ENCODE results near the gene ZNF217. TPM values are rescaled to one million over a fixed set of nuclear protein-coding genes. Genes with fewer than 3 reads are reported as not detected.
A peak's percentile ranks its signal among the peaks of the same experiment; 100 is the strongest.
"Not testable (repeated sequence)": the region's sequence is repeated elsewhere in the genome, so short reads cannot be mapped to it uniquely, and the experiment has no call there.

Gene ZNF217
- total RNA-seq, 1 donor from 2014 or later: 64.7 TPM

- no peaks in the 10 kb centered on the region for H3K36me3 Mint-ChIP-seq (ENCODE audit: unreplicated experiment)
- DNase-seq: no peak
- H3K4me3 Mint-ChIP-seq (ENCODE audit: unreplicated experiment): no peak overlapping the region
- no peak overlapping the region for H3K27ac Mint-ChIP-seq (ENCODE audit: unreplicated experiment)
- H3K4me1 Mint-ChIP-seq (ENCODE audit: low read depth, unreplicated experiment): peaks cover 3% of the 10 kb centered on the region
- peaks cover 1% of the 10 kb centered on the region for H3K27me3 Mint-ChIP-seq (ENCODE audit: unreplicated experiment)
- H3K9me3 Mint-ChIP-seq (ENCODE audit: unreplicated experiment): no peaks in the 10 kb centered on the region
- TF ChIP-seq CTCF (IDR thresholded peaks at IDR 0.05; ENCODE audit: partially characterized antibody, unreplicated experiment): no peak
Measured at GRCh38 chr20:53550280-53551187, 43.1 kb downstream of the ZNF217 start.

- peak; percentile 68 for TF ChIP-seq CTCF (IDR thresholded peaks at IDR 0.05; ENCODE audit: partially characterized antibody, unreplicated experiment)
- no peaks in the 10 kb centered on the region for H3K9me3 Mint-ChIP-seq (ENCODE audit: unreplicated experiment)
- H3K27me3 Mint-ChIP-seq (ENCODE audit: unreplicated experiment): peaks cover 1% of the 10 kb centered on the region
- no peak overlapping the region for H3K4me3 Mint-ChIP-seq (ENCODE audit: unreplicated experiment)
- H3K27ac Mint-ChIP-seq (ENCODE audit: unreplicated experiment): no peak overlapping the region
- peak; percentile 30 for DNase-seq
- peaks cover 3% of the 10 kb centered on the region for H3K4me1 Mint-ChIP-seq (ENCODE audit: low read depth, unreplicated experiment)
- H3K36me3 Mint-ChIP-seq (ENCODE audit: unreplicated experiment): no peaks in the 10 kb centered on the region
Measured at GRCh38 chr20:53547664-53548239, 45.9 kb downstream of the ZNF217 start.

- no peak overlapping the region for H3K27ac Mint-ChIP-seq (ENCODE audit: unreplicated experiment)
- no peaks in the 10 kb centered on the region for H3K4me1 Mint-ChIP-seq (ENCODE audit: low read depth, unreplicated experiment)
- TF ChIP-seq CTCF (IDR thresholded peaks at IDR 0.05; ENCODE audit: partially characterized antibody, unreplicated experiment): no peak
- no peak for DNase-seq
- H3K36me3 Mint-ChIP-seq (ENCODE audit: unreplicated experiment): no peaks in the 10 kb centered on the region
- H3K27me3 Mint-ChIP-seq (ENCODE audit: unreplicated experiment): no peaks in the 10 kb centered on the region
- H3K9me3 Mint-ChIP-seq (ENCODE audit: unreplicated experiment): no peaks in the 10 kb centered on the region
- H3K4me3 Mint-ChIP-seq (ENCODE audit: unreplicated experiment): no peak overlapping the region
Measured at GRCh38 chr20:53539516-53539915, 54.1 kb downstream of the ZNF217 start.

- H3K36me3 Mint-ChIP-seq (ENCODE audit: unreplicated experiment); H3K4me3 Mint-ChIP-seq (ENCODE audit: unreplicated experiment); DNase-seq; H3K27ac Mint-ChIP-seq (ENCODE audit: unreplicated experiment); H3K9me3 Mint-ChIP-seq (ENCODE audit: unreplicated experiment); H3K27me3 Mint-ChIP-seq (ENCODE audit: unreplicated experiment); H3K4me1 Mint-ChIP-seq (ENCODE audit: low read depth, unreplicated experiment): not testable (repeated sequence)
Measured at GRCh38 chr20:53536382-53536781, 57.3 kb downstream of the ZNF217 start.

GRCh38 chr20:53535878-53536277, 57.8 kb downstream of the ZNF217 start:
- DNase-seq: no peak
- Mint-ChIP-seq H3K4me3 (ENCODE audit: unreplicated experiment) (no peak overlapping the region), H3K4me1 (ENCODE audit: low read depth, unreplicated experiment) (no peaks in the 10 kb centered on the region), H3K27ac (ENCODE audit: unreplicated experiment) (no peak overlapping the region), H3K9me3 (ENCODE audit: unreplicated experiment) (no peaks in the 10 kb centered on the region), H3K36me3 (ENCODE audit: unreplicated experiment) (no peaks in the 10 kb centered on the region), H3K27me3 (ENCODE audit: unreplicated experiment) (peaks cover 3% of the 10 kb centered on the region)
- no peak for TF ChIP-seq CTCF (IDR thresholded peaks at IDR 0.05; ENCODE audit: partially characterized antibody, unreplicated experiment)

Data from glutamatergic neuron (in vitro differentiated cells).